ENCODE results near the gene RPS19. TPM values are rescaled to one million over a fixed set of nuclear protein-coding genes. Genes with fewer than 3 reads are reported as not detected.

RPS19 gene
- total RNA-seq, 2 experiments from 2014 or later = 2,679 to 3,011 TPM

GRCh38 chr19:41897181-41897580 is 37.1 kb downstream of the RPS19 start:
- CTCF ChIA-PET = interaction anchor here (1.7 kb wide), 1 partner anchor 9 kb away, joined by 4 read pairs; no protein-coding TSS in a partner anchor
- Mint-ChIP-seq H3K27ac (no peak overlapping the region), H3K4me3 (no peak overlapping the region), H3K4me1 (peaks cover 27% of the 10 kb centered on the region), H3K36me3 (ENCODE audit: low read depth) (peaks cover 59% of the 10 kb centered on the region), H3K9me3 (no peaks in the 10 kb centered on the region), H3K27me3 (no peaks in the 10 kb centered on the region)
- no peak for DNase-seq
- POLR2A ChIA-PET = no interaction called here

GRCh38 chr19:41897820-41898219 is 37.8 kb downstream of the RPS19 start:
- peaks cover 64% of the 10 kb centered on the region for H3K36me3 Mint-ChIP-seq (ENCODE audit: low read depth)
- no peaks in the 10 kb centered on the region for H3K9me3 Mint-ChIP-seq
- CTCF ChIA-PET = no interaction called here
- peaks cover 26% of the 10 kb centered on the region for H3K4me1 Mint-ChIP-seq
- peak overlapping the region; percentile 74 for H3K27ac Mint-ChIP-seq
- POLR2A ChIA-PET = no interaction called here
- no peak overlapping the region for H3K4me3 Mint-ChIP-seq
- no peaks in the 10 kb centered on the region for H3K27me3 Mint-ChIP-seq
- no peak for DNase-seq

GRCh38 chr19:41898235-41898634 is 38.2 kb downstream of the RPS19 start:
- Mint-ChIP-seq H3K4me1 (peaks cover 23% of the 10 kb centered on the region), H3K9me3 (no peaks in the 10 kb centered on the region), H3K36me3 (ENCODE audit: low read depth) (peaks cover 65% of the 10 kb centered on the region), H3K4me3 (no peak overlapping the region), H3K27ac (no peak overlapping the region), H3K27me3 (no peaks in the 10 kb centered on the region)
- DNase-seq = no peak
- CTCF ChIA-PET = no interaction called here
- POLR2A ChIA-PET = no interaction called here

GRCh38 chr19:41901707-41902360 is 41.8 kb downstream of the RPS19 start:
- CTCF ChIA-PET = interaction anchor here (0.8 to 2.8 kb wide), 3 partner anchors 10 to 18 kb away, joined by 3 to 9 read pairs (median 4); no protein-coding TSS in a partner anchor
- no peak overlapping the region for H3K27ac Mint-ChIP-seq

GRCh38 chr19:41902594-41902993 is 42.5 kb downstream of the RPS19 start:
- Mint-ChIP-seq H3K27ac (no peak overlapping the region), H3K27me3 (no peaks in the 10 kb centered on the region), H3K9me3 (no peaks in the 10 kb centered on the region), H3K36me3 (ENCODE audit: low read depth) (peaks cover 77% of the 10 kb centered on the region), H3K4me3 (no peak overlapping the region), H3K4me1 (peaks cover 29% of the 10 kb centered on the region)
- DNase-seq = no peak
- ChIA-PET POLR2A (interaction anchor here (0.6 kb wide), 1 partner anchor 35 kb away, joined by 3 read pairs; no protein-coding TSS in a partner anchor), CTCF (interaction anchor here (0.5 to 2.8 kb wide), 5 partner anchors 9 to 32 kb away, joined by 3 to 9 read pairs (median 3); no protein-coding TSS in a partner anchor)

More at GRCh38 chr19:41901707-41902360, 41.8 kb downstream of the RPS19 start:
- POLR2A ChIA-PET = interaction anchor here (0.6 kb wide), 1 partner anchor 34 kb away, joined by 3 read pairs; no protein-coding TSS in a partner anchor
- no peaks in the 10 kb centered on the region for H3K9me3 Mint-ChIP-seq
- peaks cover 27% of the 10 kb centered on the region for H3K4me1 Mint-ChIP-seq
- H3K36me3 Mint-ChIP-seq (ENCODE audit: low read depth) = peaks cover 74% of the 10 kb centered on the region
- no peak for DNase-seq
- H3K27me3 Mint-ChIP-seq = no peaks in the 10 kb centered on the region
- H3K4me3 Mint-ChIP-seq = no peak overlapping the region

GRCh38 chr19:41903193-41903953 is 43.3 kb downstream of the RPS19 start:
- ChIA-PET POLR2A (no interaction called here), CTCF (interaction anchor here (0.5 to 2.8 kb wide), 5 partner anchors 8 to 33 kb away, joined by 3 to 9 read pairs (median 3); no protein-coding TSS in a partner anchor)
- H3K27ac Mint-ChIP-seq = no peak overlapping the region
- peaks cover 70% of the 10 kb centered on the region for H3K36me3 Mint-ChIP-seq (ENCODE audit: low read depth)
- DNase-seq = no peak
- H3K4me1 Mint-ChIP-seq = peaks cover 27% of the 10 kb centered on the region
- H3K9me3 Mint-ChIP-seq = no peaks in the 10 kb centered on the region
- H3K4me3 Mint-ChIP-seq = no peak overlapping the region
- H3K27me3 Mint-ChIP-seq = no peaks in the 10 kb centered on the region

GRCh38 chr19:41904118-41904870 is 44.2 kb downstream of the RPS19 start:
- Mint-ChIP-seq H3K36me3 (ENCODE audit: low read depth) (peaks cover 65% of the 10 kb centered on the region), H3K27me3 (no peaks in the 10 kb centered on the region), H3K4me1 (peaks cover 20% of the 10 kb centered on the region), H3K9me3 (no peaks in the 10 kb centered on the region), H3K27ac (peak overlapping the region; percentile 25), H3K4me3 (no peak overlapping the region)
- no peak for DNase-seq
- ChIA-PET CTCF (interaction anchor here (1.0 kb wide), 1 partner anchor 18 kb away, joined by 5 read pairs; no protein-coding TSS in a partner anchor), POLR2A (no interaction called here)

GRCh38 chr19:41905273-41906002 is 45.4 kb downstream of the RPS19 start:
- no peak for DNase-seq
- POLR2A ChIA-PET = no interaction called here
- CTCF ChIA-PET = interaction anchor here (0.6 kb wide), 2 partner anchors 29 to 678 kb away, joined by 3 read pairs; no protein-coding TSS in a partner anchor
- H3K36me3 Mint-ChIP-seq (ENCODE audit: low read depth) = peaks cover 57% of the 10 kb centered on the region
- H3K27me3 Mint-ChIP-seq = peaks cover under 1% of the 10 kb centered on the region
- no peaks in the 10 kb centered on the region for H3K9me3 Mint-ChIP-seq
- H3K4me1 Mint-ChIP-seq = peaks cover 21% of the 10 kb centered on the region
- H3K27ac Mint-ChIP-seq = peak overlapping the region; percentile 42
- no peak overlapping the region for H3K4me3 Mint-ChIP-seq

- CTCF ChIA-PET = interaction anchor here (0.6 kb wide), 1 partner anchor 679 kb away, joined by 3 read pairs; no protein-coding TSS in a partner anchor
Observed at GRCh38 chr19:41906271-41906670, 46.2 kb downstream of the RPS19 start.

GRCh38 chr19:41906916-41907680 is 47.0 kb downstream of the RPS19 start:
- peaks cover 54% of the 10 kb centered on the region for H3K36me3 Mint-ChIP-seq (ENCODE audit: low read depth)
- no peak overlapping the region for H3K27ac Mint-ChIP-seq
- peaks cover 14% of the 10 kb centered on the region for H3K27me3 Mint-ChIP-seq
- H3K9me3 Mint-ChIP-seq = no peaks in the 10 kb centered on the region
- POLR2A ChIA-PET = no interaction called here
- CTCF ChIA-PET = no interaction called here
- peaks cover 30% of the 10 kb centered on the region for H3K4me1 Mint-ChIP-seq
- DNase-seq = no peak
- H3K4me3 Mint-ChIP-seq = no peak overlapping the region

More at GRCh38 chr19:41906271-41906670, 46.2 kb downstream of the RPS19 start:
- Mint-ChIP-seq H3K27ac (no peak overlapping the region), H3K36me3 (ENCODE audit: low read depth) (peaks cover 59% of the 10 kb centered on the region), H3K27me3 (peaks cover 8% of the 10 kb centered on the region), H3K9me3 (no peaks in the 10 kb centered on the region), H3K4me3 (no peak overlapping the region), H3K4me1 (peaks cover 26% of the 10 kb centered on the region)
- POLR2A ChIA-PET = no interaction called here
- DNase-seq = no peak

- DNase-seq = no peak
- ChIA-PET POLR2A (no interaction called here), CTCF (no interaction called here)
- Mint-ChIP-seq H3K27me3 (peaks cover 21% of the 10 kb centered on the region), H3K9me3 (no peaks in the 10 kb centered on the region), H3K27ac (no peak overlapping the region), H3K4me3 (no peak overlapping the region), H3K36me3 (ENCODE audit: low read depth) (peaks cover 45% of the 10 kb centered on the region), H3K4me1 (peaks cover 34% of the 10 kb centered on the region)
Observed at GRCh38 chr19:41907994-41908615, 48.0 kb downstream of the RPS19 start.
